Measurements from ENCODE around the gene REELD1.

Gene REELD1

GRCh38 chr4:146176891-146177290, 37.4 kb upstream of the REELD1 start:
- no peaks in the 10 kb centered on the region for H3K9me3 Mint-ChIP-seq
- no peak overlapping the region for H3K27ac Mint-ChIP-seq
- H3K4me3 Mint-ChIP-seq: peak overlapping the region; percentile 88
- peaks cover 4% of the 10 kb centered on the region for H3K27me3 Mint-ChIP-seq (ENCODE audit: low read depth, poor library complexity)
- no peak for DNase-seq
- H3K36me3 Mint-ChIP-seq (ENCODE audit: low read depth): no peaks in the 10 kb centered on the region
- no peak for TF ChIP-seq CTCF (IDR thresholded peaks at IDR 0.05)
- H3K4me1 Mint-ChIP-seq: peaks cover 31% of the 10 kb centered on the region

GRCh38 chr4:146178126-146178525, 36.2 kb upstream of the REELD1 start:
- H3K4me3 Mint-ChIP-seq: no peak overlapping the region
- H3K36me3 Mint-ChIP-seq (ENCODE audit: low read depth): no peaks in the 10 kb centered on the region
- no peak for TF ChIP-seq CTCF (IDR thresholded peaks at IDR 0.05)
- no peaks in the 10 kb centered on the region for H3K9me3 Mint-ChIP-seq
- DNase-seq: no peak
- H3K27ac Mint-ChIP-seq: no peak overlapping the region
- H3K27me3 Mint-ChIP-seq (ENCODE audit: low read depth, poor library complexity): peaks cover 4% of the 10 kb centered on the region
- H3K4me1 Mint-ChIP-seq: peaks cover 31% of the 10 kb centered on the region

- H3K36me3 Mint-ChIP-seq (ENCODE audit: low read depth): peaks cover under 1% of the 10 kb centered on the region
- H3K9me3 Mint-ChIP-seq: no peaks in the 10 kb centered on the region
- peaks cover 31% of the 10 kb centered on the region for H3K4me1 Mint-ChIP-seq
- H3K27ac Mint-ChIP-seq: no peak overlapping the region
- no peaks in the 10 kb centered on the region for H3K27me3 Mint-ChIP-seq (ENCODE audit: low read depth, poor library complexity)
- no peak for DNase-seq
- TF ChIP-seq CTCF (IDR thresholded peaks at IDR 0.05): no peak
- no peak overlapping the region for H3K4me3 Mint-ChIP-seq
Observed at GRCh38 chr4:146179784-146180370, 34.5 kb upstream of the REELD1 start.

GRCh38 chr4:146182443-146182842, 31.9 kb upstream of the REELD1 start:
- TF ChIP-seq CTCF (IDR thresholded peaks at IDR 0.05): no peak
- no peaks in the 10 kb centered on the region for H3K9me3 Mint-ChIP-seq
- peaks cover 11% of the 10 kb centered on the region for H3K36me3 Mint-ChIP-seq (ENCODE audit: low read depth)
- H3K4me1 Mint-ChIP-seq: peaks cover 21% of the 10 kb centered on the region
- H3K27ac Mint-ChIP-seq: no peak overlapping the region
- no peak for DNase-seq
- H3K27me3 Mint-ChIP-seq (ENCODE audit: low read depth, poor library complexity): no peaks in the 10 kb centered on the region
- no peak overlapping the region for H3K4me3 Mint-ChIP-seq

GRCh38 chr4:146183209-146183608, 31.1 kb upstream of the REELD1 start:
- Mint-ChIP-seq H3K9me3 (no peaks in the 10 kb centered on the region), H3K27me3 (ENCODE audit: low read depth, poor library complexity) (no peaks in the 10 kb centered on the region), H3K27ac (no peak overlapping the region), H3K4me1 (peaks cover 16% of the 10 kb centered on the region), H3K36me3 (ENCODE audit: low read depth) (peaks cover 15% of the 10 kb centered on the region), H3K4me3 (no peak overlapping the region)
- TF ChIP-seq CTCF (IDR thresholded peaks at IDR 0.05): no peak
- no peak for DNase-seq

GRCh38 chr4:146186041-146186440, 28.3 kb upstream of the REELD1 start:
- Mint-ChIP-seq H3K4me3 (no peak overlapping the region), H3K36me3 (ENCODE audit: low read depth) (peaks cover 34% of the 10 kb centered on the region), H3K27me3 (ENCODE audit: low read depth, poor library complexity) (no peaks in the 10 kb centered on the region), H3K9me3 (no peaks in the 10 kb centered on the region), H3K4me1 (no peaks in the 10 kb centered on the region), H3K27ac (no peak overlapping the region)
- no peak for DNase-seq
- no peak for TF ChIP-seq CTCF (IDR thresholded peaks at IDR 0.05)
